ENCODE measurements around the gene FIGNL1.

GRCh38 chr7:50492770-50493519, 42.8 kb upstream of the FIGNL1 start:
- TF ChIP-seq CTCF (conservative IDR thresholded peaks at IDR 0.05 in 1 of 2, IDR thresholded peaks at IDR 0.05 in 1 of 2; ENCODE audit: extremely low read depth in 1 of 2, insufficient read depth in 1 of 2, low read depth in 1 of 2, low read length in 2 of 2) (no peak), EZH2 (IDR thresholded peaks at IDR 0.05; ENCODE audit: borderline replicate concordance, low read length) (no peak)
